SU-DHL-6 (cell line): ENCODE measurements around the gene RPS6KL1.

ENCODE experiments used
- H2AFZ ChIP-seq: fragments of 200-600 bp; sonication (generic); 2 replicates; pipeline ENCODE4 v1.6.1; 2014; ENCODE audit warnings: low read depth, mild to moderate bottlenecking, moderate library complexity, mixed read lengths, antibody characterized with exemption, low read length; ENCODE audit not compliant: severe bottlenecking
- H3F3A ChIP-seq: fragments of 200-600 bp; shearing (Covaris generic); 2 replicates; pipeline ENCODE4 v1.6.0; 2016; ENCODE audit warnings: antibody characterized with exemption, mild to moderate bottlenecking; ENCODE audit not compliant: insufficient read depth
- H3K27ac ChIP-seq: fragments of 200-600 bp; sonication (generic); 2 replicates; pipeline ENCODE4 v1.5.1; 2016; ENCODE audit warnings: low read depth, mild to moderate bottlenecking, low read length, moderate library complexity, mixed read lengths
- H3K27me3 ChIP-seq: fragments of 200-600 bp; sonication (generic), shearing (Covaris generic); 2 replicates; pipeline ENCODE4 v1.6.0; 2014; ENCODE audit warnings: mild to moderate bottlenecking, low read length
- H3K36me3 ChIP-seq: fragments of 200-600 bp; sonication (generic); 2 replicates; pipeline ENCODE4 v1.6.1; 2014; ENCODE audit warnings: mild to moderate bottlenecking, low read length, mixed read lengths
- H3K4me2 ChIP-seq: fragments of 300-600, 200-600 bp; shearing (Covaris generic), sonication (generic); 2 replicates; pipeline ENCODE4 v1.6.0; 2014; ENCODE audit warnings: low read length, low read depth, mild to moderate bottlenecking; ENCODE audit not compliant: poor library complexity, severe bottlenecking
- H3K4me3 ChIP-seq: fragments of 200-600 bp; sonication (generic); 2 replicates; pipeline ENCODE4 v1.5.1; 2014; ENCODE audit warnings: antibody characterized with exemption, low read length, mild to moderate bottlenecking, mixed read lengths; ENCODE audit not compliant: insufficient read depth, poor library complexity, severe bottlenecking
- H3K79me2 ChIP-seq: fragments of 200-600 bp; sonication (generic); 2 replicates; pipeline ENCODE4 v1.6.1; 2014; ENCODE audit warnings: mild to moderate bottlenecking, low read length, moderate library complexity; ENCODE audit not compliant: insufficient read depth
- H3K9ac ChIP-seq: fragments of 200-600 bp; sonication (generic); 2 replicates; pipeline ENCODE4 v1.7.0; 2014; ENCODE audit warnings: mild to moderate bottlenecking, low read length
- H3K9me2 ChIP-seq: fragments of 200-600 bp; sonication (generic); replicated peaks from 2 replicates; pipeline ENCODE4 v1.6.1; 2014; ENCODE audit warnings: low read length; ENCODE audit not compliant: insufficient read depth
- H3K9me3 ChIP-seq: fragments of 200-600 bp; sonication (generic); 2 replicates; pipeline ENCODE4 v1.6.1; 2014; ENCODE audit warnings: low read length, mixed read lengths; ENCODE audit not compliant: insufficient read depth
- H4K20me1 ChIP-seq: fragments of 200-600 bp; sonication (generic); 2 replicates; pipeline ENCODE4 v1.6.1; 2014; ENCODE audit warnings: low read depth, mild to moderate bottlenecking, antibody characterized with exemption, low read length, moderate library complexity, mixed read lengths
- EZH2phosphoT487 ChIP-seq: fragments of 200-600 bp; sonication (generic), shearing (Covaris generic); conservative IDR thresholded peaks from 2 replicates; pipeline ENCODE4 v1.6.1; 2018; ENCODE audit warnings: mild to moderate bottlenecking, antibody characterized with exemption, low read length, moderate library complexity, mixed read lengths
- TF ChIP-seq, protein P1 (sequence below): fragments of 200-600 bp; sonication (generic); IDR thresholded peaks from one replicate; pipeline ENCODE4 v1.5.1; 2017; ENCODE audit warnings: antibody characterized with exemption, mild to moderate bottlenecking, low read length, moderate library complexity; ENCODE audit not compliant: insufficient read depth, poor library complexity, severe bottlenecking

Gene RPS6KL1

DNA sequence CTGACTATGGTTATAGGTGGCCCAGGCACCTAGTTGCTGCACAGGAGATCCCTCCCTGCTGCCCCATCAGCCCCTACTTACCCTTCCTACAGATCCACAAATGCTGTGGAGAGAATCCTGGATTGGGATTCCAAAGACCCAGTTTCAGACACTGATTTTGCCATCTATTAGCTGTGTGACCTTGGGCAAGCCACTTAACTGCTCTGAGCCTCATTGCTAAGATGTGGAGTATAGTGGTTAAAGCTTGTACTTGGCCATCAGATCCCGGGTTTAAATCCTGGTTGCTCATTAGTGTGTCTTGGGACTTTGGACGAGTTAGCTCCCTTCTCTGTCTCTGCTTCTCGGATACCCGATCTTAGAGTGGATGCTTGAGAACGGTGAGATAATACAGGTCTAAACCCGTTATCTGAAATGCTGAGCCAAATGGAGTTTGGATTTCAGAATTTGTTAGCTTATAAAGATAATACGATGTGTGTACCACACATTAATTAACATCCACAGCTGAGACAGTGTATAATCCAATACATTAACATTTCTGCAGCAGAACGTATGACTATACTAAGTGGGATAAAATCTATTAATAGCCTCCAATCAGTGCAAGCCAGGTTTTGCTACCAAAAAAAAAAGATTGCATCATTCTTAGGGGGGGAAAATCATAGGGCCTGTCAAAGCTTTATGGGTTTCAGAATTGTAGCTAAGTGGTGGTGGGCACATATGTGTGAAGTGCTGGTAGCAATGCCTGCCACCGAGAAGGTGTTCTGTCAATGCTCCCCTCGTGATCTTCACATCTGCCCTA is 63.1 kb downstream of the RPS6KL1 start:
- Histone ChIP-seq H2AFZ (no peak overlapping the region), H3K9me3 (no peaks in the 10 kb centered on the region), H3K9ac (no peak overlapping the region), H3F3A (no peaks in the 10 kb centered on the region), H3K4me3 (no peak overlapping the region), H3K27ac (no peak overlapping the region), H3K79me2 (no peaks in the 10 kb centered on the region), H4K20me1 (no peaks in the 10 kb centered on the region), H3K4me2 (no peak overlapping the region), H3K36me3 (no peaks in the 10 kb centered on the region), H3K27me3 (no peaks in the 10 kb centered on the region), H3K9me2 (no peaks in the 10 kb centered on the region)
- no peak for TF ChIP-seq EZH2phosphoT487
- TF ChIP-seq, protein P1, sequence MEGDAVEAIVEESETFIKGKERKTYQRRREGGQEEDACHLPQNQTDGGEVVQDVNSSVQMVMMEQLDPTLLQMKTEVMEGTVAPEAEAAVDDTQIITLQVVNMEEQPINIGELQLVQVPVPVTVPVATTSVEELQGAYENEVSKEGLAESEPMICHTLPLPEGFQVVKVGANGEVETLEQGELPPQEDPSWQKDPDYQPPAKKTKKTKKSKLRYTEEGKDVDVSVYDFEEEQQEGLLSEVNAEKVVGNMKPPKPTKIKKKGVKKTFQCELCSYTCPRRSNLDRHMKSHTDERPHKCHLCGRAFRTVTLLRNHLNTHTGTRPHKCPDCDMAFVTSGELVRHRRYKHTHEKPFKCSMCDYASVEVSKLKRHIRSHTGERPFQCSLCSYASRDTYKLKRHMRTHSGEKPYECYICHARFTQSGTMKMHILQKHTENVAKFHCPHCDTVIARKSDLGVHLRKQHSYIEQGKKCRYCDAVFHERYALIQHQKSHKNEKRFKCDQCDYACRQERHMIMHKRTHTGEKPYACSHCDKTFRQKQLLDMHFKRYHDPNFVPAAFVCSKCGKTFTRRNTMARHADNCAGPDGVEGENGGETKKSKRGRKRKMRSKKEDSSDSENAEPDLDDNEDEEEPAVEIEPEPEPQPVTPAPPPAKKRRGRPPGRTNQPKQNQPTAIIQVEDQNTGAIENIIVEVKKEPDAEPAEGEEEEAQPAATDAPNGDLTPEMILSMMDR, result no peak

DNA sequence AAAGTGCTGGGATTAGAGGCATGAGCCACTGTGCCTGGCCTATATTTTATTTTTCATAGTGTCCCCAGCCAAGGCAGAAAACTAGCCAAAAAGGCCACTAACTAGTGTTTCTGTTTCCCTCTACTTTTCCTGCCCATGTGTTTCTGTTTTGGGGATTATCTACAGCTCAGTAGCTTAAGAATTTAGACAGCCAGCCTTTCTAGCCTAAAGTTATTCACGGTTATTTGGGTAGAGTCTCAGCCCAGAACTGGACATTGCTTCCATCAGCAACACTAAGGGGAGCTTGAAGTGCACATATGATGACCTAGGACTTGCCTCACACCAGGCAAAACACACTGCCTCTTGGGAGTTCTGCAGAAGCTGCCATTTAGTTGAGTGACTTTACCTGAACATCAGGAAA is 65.0 kb downstream of the RPS6KL1 start:
- H3K9ac ChIP-seq, result no peak overlapping the region
- H3K9me3 ChIP-seq, result no peaks in the 10 kb centered on the region
- no peak overlapping the region for H2AFZ ChIP-seq
- H3K27ac ChIP-seq, result no peak overlapping the region
- H3K9me2 ChIP-seq, result no peaks in the 10 kb centered on the region
- no peak overlapping the region for H3K4me2 ChIP-seq
- no peaks in the 10 kb centered on the region for H3K36me3 ChIP-seq
- H3F3A ChIP-seq, result no peaks in the 10 kb centered on the region
- H3K27me3 ChIP-seq, result no peaks in the 10 kb centered on the region
- TF ChIP-seq EZH2phosphoT487, result no peak
- TF ChIP-seq, protein P1, result no peak
- no peak overlapping the region for H3K4me3 ChIP-seq
- H4K20me1 ChIP-seq, result no peaks in the 10 kb centered on the region
- no peaks in the 10 kb centered on the region for H3K79me2 ChIP-seq

DNA sequence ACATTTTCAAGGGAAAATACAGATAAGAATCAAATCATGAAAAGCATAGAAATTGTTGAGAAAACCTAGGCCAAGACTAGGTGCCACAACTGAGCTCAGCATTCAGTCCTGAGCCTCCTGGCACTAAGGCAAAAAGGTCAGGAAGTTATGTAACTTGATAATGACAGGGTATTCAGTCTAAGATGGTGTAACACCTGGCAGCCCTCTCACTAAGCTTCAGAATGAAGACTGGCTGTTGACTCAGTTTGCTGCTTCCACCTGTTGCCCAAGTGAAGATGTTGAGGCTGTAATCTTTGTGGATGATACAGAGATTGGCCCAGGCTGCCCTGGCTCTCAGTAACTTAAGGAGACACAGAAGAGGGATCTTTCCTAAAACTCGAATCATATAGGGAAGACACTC is 66.7 kb downstream of the RPS6KL1 start:
- no peak overlapping the region for H3K4me2 ChIP-seq
- TF ChIP-seq, protein P1, result no peak
- TF ChIP-seq EZH2phosphoT487, result no peak
- no peak overlapping the region for H3K9ac ChIP-seq
- no peaks in the 10 kb centered on the region for H3K27me3 ChIP-seq
- H3K36me3 ChIP-seq, result no peaks in the 10 kb centered on the region
- no peaks in the 10 kb centered on the region for H3F3A ChIP-seq
- no peaks in the 10 kb centered on the region for H3K9me3 ChIP-seq
- H3K4me3 ChIP-seq, result no peak overlapping the region
- H3K9me2 ChIP-seq, result no peaks in the 10 kb centered on the region
- no peak overlapping the region for H3K27ac ChIP-seq
- H2AFZ ChIP-seq, result no peak overlapping the region
- no peaks in the 10 kb centered on the region for H4K20me1 ChIP-seq
- no peaks in the 10 kb centered on the region for H3K79me2 ChIP-seq
